ENCODE measurements around the gene RANBP3L.
A peak's percentile ranks its signal among the peaks of the same experiment; 100 is the strongest.
"Not testable (repeated sequence)": the region's sequence is repeated elsewhere in the genome, so short reads cannot be mapped to it uniquely, and the experiment has no call there.

Gene RANBP3L, protein sequence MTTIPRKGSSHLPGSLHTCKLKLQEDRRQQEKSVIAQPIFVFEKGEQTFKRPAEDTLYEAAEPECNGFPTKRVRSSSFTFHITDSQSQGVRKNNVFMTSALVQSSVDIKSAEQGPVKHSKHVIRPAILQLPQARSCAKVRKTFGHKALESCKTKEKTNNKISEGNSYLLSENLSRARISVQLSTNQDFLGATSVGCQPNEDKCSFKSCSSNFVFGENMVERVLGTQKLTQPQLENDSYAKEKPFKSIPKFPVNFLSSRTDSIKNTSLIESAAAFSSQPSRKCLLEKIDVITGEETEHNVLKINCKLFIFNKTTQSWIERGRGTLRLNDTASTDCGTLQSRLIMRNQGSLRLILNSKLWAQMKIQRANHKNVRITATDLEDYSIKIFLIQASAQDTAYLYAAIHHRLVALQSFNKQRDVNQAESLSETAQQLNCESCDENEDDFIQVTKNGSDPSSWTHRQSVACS

DNA sequence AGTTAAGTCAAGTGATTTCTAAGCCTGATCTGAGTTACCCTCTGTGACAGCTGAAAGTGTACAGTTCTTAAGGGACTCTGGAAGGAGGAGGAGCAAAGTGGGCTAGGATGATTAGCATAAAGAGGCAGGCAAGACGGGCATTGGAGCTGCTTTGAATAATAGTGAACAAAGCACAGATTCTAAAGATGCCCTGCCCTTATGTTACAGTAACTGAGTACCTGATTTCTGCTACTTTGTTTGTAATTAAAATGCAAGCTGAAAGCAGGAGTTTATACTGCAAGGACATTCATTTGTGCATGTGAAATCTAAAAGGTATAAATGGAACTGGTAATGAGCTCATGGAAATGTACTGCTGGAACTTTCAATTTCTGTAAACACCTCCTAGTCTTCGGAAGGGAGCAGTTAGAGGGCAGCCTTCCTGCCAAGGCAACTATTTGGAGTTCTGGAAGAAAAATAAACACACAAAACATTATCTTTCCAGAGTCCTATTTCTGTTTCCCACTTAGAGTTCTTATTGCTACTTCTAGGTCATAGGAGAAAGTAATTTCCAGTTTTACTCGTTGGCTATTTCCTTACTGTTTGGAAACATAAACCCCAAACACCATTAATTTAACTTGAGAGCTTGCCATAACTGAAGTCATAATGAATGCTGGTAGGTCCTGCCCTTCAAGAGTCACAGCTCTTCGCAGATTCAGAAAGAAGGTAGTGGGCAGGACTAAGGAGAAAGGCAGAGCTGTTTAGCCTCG is at the start of gene RANBP3L:
Gene RANBP3L (minus strand): TSS at position 45 of the 746 bp plus-strand sequence. CDS start 486 bp downstream, outside the sequence.
- DNase-seq = no peak

DNA sequence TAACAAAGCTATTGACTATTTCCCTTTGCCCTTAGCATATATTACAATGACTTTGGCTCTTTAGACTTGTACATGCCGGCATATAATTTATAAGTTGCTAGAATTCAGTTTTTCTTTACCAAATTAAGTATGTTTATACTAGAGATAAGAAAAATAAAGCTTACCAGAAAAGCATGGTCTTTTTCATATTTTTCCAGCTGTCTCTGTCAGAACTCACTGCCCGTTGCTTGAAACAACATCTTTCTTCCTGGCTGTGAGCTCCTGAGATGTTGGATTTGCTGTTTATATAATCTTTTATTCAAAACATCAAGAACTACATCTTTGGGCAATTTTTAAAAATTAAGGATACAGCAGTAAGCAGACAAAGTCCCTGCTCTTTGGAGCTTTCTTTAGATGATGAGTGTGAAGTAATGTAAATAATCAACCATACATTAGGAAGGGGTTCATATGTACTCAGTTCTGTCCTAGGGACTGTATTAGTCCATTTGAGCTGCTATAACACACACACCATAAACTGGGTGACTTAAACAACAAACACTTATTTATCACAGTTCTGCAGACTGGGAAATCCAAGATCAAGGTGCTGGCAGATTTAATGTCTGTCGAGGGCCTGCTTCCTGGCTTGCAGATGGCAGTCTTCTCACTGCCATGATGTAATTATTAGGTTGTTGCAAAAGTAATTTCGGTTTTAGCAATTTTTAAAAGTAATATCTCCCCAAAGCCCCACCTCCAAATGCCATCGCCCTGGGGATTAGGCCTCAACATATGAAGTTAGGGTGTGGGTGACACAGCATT is 45.4 kb upstream of the RANBP3L start:
- no peak for DNase-seq

DNA sequence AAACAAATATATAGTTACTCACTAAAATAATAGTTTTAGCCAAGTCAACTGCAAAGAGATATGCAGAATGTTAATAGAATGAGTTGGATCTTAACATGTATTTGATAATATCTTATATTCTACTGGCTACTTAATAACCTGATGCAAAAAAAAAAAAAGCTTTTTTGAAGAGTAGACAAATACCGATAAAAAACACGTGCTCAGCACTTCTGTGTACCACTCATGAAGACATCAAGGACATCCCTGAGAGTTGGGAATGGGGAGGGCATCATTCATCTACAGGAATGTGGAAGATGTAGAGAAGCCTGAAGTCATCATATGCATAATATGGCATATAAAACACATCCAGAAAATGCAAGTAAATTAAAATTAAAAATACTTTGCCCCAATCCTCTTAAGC is 43.2 kb upstream of the RANBP3L start:
- DNase-seq = no peak

DNA sequence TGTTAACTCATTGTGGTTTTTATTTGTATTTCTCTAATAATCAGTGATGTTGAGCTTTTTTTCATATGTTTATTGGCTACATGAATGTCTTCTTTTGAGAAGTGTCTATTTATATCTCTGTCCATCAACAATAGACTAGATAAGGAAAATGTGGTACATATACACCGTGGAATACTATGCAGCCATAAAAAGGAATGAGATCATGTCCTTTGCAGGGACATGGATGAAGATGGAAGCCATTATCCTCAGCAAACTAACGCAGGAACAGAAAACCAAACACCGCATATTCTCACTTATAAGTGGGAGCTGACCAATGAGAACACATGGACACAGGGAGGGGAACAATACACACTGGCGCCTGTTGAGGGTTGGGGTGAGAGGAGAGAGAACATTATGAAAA is 40.0 kb upstream of the RANBP3L start:
- DNase-seq = not testable (repeated sequence)

DNA sequence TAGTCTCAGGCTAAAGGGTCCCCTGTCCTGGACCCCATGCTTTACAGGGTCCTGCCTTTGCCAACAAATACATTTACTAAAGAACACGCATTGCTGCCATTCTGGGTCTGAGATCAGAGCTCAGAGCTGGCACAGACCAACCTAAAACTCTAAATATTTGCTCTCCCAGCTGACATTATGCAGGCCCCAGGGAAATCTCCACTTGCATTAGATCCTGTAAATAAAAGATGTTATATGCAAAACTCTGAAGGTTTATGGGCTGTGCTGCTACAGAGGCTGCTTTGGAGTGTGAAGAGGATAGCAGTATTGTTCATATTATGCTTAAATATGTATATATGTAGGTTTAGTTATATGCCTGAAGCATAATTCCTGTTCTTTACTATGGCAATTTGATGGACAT is 35.9 kb upstream of the RANBP3L start:
- DNase-seq = no peak

DNA sequence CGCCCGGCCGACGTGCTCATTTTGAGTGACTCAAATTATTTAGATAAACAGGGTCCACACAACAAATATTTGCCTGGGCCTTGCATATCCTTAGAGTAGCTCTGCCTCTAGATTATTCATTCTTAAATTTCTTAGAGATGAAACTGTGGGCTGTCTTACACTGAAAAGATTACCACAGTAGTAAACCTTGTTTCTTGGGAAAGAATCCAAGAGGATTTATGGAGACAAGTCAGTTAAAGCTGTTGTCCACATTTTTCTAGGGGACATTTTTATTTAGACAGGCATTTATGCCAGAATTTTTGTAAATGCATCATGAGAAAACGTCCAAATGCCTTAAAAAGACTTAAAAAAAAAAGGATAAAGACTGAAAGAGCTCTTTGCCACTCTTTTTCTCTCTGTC is 32.6 kb upstream of the RANBP3L start:
- no peak for DNase-seq

DNA sequence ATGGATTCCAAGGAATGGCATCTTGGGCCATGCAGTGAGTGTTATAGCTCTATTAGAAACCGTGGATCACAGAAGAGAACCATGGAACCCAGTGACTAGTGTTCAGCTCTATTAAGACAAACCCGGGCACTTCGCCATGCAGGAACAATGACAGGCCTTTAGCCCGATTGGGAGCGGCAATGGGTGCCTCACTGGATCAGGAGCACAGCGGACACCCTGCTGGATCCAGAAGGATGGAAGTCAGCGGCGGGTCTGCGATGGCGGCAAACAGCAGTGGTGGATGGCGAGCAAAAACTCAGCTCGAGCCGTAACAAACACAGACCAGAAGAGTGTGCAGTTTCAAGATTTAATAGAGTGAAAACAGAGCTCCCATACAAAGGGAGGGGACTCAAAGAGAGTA is 31.0 kb upstream of the RANBP3L start:
- not testable (repeated sequence) for DNase-seq

DNA sequence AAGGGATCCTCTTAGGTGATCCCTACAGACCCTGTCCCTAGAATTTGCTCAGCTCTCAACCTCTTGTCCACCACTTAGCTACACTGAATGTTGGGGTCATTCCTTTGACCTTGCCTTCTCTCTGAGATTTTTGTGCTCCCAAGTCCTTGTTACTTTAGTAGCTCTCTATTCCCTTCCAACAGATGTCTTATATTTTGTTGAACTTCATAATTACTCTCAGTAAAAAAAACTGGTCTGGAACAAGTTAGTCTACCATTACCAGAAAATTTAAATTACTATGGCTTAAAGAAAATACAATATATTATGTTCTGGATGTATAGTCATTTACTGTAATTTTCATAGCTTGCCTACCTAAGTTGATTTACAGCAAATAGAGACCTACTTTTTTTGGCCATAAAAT is 23.5 kb upstream of the RANBP3L start:
- DNase-seq = no peak

DNA sequence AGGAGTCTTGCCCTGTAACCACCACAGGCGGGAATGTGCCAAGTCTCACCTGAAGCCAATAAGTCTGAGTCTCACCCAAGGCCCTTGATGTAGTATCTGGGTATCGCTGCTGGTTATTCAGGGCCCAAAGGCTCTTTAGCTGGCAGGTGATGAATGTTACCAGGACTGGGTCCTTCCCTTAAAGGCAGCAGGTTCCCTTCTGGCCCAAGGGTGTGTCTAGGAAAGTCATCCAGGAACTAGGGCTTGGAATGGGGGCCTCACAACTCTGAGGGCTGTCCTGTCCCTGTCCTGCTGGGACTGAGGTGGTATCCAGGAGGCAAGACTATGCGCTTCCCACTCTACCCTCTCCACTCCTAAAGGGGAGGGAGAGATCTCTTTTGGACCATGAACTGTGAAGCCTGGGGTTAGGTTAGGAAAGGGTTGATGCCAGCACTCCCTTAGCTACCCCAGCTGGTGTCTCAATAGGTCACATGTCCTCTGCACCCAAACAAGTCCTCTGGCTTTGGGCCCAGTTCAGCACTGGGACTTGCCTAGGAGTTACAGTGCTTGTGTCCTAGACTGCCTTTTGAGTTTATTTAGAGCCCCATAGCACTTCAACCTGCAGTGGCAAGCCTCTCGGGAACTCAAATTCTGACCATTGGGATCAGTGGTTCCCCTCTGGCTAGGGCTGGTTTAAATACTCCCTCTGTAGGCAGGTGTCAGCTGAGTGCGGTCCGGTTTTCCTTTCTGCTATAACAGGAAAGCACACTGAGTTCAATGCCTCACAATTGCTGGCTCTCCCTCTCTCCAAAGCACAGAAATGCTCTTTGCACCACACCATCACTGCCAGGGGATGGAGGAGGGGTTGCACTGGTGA is 22.5 kb upstream of the RANBP3L start:
- DNase-seq = no peak

DNA sequence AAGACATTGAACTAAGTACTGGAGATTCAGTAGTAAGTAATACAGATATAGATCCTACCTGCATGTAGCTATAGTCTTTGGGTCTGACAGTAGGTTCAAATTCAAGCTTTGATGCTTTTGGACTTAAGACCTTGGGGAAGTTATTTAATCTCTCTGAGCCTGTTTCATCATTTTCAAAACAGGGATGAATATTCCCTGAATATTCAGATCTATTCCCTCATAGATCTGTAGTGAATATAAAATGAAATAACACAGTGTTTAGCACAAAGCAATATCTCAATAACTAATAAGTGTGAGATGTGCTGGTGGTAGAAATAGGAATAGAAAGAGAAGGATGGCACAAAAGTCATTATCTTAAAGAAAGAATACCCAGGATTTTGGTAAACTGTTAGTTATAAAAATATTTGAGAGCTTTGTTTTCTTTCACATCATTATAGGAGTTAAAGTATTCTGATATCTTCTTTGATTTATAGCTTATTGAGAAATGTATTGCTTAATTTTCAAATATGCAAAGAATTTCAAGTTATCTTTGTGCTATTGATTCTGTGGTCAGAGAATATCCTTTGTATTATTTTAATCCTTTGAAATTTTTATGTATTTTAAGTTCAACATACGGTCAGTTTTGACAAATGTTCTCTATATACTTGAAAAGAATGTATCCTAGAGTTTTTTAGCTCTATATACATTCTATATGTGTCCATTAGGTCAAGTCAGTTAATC is 11.4 kb upstream of the RANBP3L start:
- DNase-seq = no peak

DNA sequence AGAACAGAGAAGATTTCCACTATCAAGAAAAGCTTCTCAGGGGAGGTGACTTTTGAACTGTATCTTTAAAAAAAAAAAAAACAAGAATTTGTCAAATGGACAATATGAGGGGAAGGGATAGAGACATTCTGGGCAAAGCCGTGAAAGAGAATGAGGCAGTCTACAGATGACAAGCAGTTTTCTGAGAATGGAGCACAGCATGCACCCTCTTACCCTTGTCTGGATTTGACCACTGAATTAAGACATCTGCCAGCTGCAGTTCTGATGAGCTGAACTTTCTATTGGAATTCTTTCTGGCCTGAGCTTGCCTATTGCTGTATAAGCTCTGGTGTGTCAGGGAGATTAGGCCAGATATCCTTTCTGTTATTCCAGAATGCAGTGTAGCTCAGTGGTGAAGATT is 10.3 kb upstream of the RANBP3L start:
- no peak for DNase-seq

DNA sequence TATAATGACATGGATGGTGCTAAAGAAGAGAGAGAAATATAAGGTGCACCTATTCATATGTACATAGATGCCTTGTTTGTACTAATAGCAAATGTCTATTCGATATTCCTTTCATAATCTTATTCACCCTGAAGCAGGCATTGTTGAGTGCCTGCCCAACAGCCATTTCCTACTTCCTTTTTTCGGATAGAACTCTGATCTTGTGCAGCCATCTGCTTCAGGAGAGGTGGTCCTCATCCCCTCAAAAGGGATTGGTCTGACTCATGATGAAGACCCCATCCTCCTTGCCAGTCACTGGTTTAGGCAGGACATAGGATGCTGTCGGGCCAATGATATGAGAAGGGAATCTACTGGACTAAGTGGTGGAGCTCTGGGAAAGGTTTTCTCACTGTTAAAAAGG is 8.4 kb upstream of the RANBP3L start:
- DNase-seq = no peak

DNA sequence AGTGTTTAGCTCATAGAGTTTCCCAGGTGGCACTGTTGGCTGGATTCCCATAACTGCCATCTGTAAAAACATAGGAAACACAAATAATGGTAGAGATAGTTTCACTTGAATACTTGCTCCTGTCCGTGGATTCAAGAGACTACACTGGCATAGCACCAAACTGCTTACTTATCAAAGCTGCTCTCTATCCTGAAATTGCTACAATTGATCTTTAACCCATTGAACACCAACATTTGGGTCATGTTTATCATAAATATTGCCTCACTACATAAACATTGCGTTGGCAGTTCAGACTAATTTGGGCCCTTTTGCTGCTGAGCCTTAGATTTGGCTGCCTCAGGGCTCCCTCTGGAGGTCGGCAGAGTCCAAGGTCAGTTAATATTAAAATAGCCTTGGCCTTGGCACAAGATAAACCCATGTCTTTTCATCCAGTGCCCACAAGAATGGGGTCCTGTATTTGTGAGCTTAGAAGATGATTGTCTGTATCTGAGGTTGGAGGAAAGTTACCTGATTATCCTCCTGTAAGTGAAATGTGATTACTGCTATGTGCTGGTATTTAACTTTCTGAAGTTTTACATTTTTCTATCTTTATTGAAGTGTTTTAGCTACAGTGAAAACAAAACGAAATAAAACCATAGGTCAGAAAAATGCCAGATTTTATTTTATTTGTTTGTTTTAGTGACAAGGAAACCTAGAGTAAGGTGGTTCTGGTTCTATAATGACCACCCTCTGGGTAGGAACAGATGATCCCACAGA is 4.0 kb upstream of the RANBP3L start:
- peak; percentile 43 for DNase-seq

DNA sequence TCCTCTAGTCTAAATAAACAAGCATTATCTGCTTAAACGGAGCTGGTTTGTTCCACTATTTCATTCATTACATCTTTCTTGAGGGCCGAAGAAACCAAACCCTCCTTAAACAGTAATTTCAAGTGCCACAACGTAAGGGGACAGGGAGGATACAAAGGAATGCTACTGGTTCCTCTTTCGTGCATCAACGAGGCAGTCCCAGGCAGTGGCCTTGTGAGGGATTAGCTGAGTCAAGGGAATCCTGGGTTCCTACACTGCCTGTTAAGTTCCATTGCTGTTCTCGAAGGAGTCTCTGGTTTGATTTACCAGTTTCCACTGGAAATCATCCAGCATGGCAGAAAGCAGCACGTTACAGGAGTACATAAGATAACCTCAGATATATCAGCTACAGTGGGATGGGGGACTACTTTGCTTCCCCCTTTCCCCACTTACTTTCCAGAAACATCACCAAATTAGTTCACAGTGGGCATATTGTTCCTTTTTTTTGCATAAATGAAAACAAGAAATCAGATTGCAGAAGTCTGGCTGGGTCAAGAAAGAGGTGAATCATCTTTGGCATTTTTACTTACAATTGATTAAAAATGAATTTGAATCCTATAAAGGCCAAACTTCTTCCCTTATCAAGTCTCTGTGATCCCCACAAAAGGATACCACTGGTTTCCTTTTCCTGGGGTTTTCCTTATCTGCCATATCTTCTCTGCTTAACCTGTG is 2.5 kb upstream of the RANBP3L start:
- no peak for DNase-seq

DNA sequence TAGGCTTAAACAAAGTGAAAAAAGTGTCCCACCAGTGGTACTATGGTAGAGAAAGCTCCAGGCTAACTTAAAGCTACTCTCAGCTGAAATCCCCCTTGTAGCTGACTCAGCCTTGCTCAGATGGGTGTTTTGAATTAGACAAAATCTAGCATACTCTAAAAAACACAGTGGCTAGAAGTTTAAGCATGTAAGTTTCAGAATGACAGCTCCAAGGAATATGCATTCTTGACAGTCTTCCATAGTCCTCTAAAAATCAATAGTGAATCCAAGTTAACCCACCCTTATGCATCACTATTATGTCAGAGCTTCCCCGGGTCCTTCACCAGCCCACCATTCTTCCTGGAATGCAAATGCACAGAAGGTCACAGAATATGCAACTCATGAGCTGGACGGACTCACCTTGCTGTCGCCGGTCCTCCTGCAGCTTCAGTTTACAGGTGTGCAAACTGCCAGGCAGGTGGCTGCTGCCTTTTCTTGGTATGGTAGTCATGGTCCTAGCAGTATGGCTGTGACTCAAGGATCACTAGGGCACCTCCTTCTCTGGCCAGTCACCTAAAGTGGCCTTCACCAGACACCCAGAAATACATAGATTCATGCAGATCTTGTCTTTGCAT is 668 bp downstream of the RANBP3L start:
- no peak for DNase-seq

DNA sequence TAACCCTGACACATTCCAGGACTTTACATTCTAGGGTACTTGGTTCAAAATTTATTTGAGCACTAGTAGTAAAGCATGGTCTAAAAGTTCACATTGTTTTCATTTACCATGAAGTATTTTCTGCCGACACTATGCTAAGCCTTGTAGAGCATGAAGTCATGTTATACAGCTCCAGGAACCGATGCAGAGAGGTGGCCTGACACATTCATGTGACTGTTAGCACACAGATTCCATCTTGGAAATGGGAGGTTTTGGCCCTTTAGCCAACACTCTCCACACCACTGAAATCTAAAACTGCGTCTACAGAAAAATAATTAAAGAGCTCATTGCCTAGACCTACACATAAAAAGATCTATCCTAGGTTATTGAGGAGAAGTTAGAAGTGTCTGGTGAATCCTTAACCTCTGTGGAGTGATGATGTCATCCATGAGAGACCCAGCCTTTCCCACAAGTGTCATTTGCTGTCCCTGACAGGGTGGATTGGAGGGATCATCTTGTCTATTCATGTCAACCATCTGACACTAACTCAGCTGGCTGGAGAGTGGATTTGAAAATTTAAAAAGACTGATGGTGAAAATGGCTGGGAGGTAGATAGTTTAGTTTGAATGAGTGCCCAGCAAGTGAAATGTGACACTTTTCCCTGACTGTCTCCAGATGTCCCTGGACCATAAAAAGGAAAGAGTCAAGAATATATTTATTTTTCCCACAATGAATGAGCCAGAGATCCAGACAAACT is 1.3 kb downstream of the RANBP3L start:
- no peak for DNase-seq

DNA sequence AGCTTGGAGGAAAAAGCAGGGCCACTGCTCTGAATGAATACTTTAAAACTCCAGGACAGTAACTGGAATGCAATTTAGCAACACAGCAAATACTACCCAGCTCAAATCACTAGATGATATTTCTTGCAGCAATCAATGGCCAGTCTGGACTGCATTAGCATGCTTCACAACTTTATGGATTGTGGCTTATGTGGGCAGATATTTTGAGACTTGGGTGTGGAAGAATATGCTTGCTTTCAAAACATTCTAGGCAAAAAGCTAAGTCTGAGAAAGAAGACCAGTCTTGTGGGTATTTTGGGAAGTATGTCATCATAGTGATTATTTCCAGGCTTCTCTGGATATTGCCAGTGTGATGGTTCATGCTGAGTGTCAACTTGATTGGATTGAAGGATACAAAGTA is 3.1 kb downstream of the RANBP3L start:
- DNase-seq = no peak

DNA sequence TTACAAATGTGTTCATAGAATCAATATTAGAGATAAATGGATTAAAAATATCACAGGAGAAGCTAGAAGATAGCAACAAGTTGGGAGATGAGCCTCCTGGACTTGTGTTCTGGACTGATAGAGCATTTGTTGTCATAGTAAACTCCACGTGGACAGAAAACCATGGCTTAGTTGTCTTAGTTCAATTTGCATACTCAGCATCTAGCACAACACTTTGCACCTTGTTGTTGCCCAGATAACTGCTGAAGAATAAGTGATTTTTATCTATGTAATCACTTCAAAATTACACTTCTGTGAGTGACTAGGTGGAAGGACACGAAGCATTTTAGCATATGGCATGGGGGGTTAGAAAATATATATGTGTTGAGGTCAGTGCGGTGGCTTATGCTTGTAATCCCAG is 4.0 kb downstream of the RANBP3L start:
- DNase-seq = no peak

Data from NCI-H524 treated with DMSO at 0.1 percent for 48 hours (cell line).